GM19463 (cell line): ENCODE data around the gene B3GNT5.

Experiments
- ATAC-seq: cut with Tn5 transposase; IDR thresholded peaks from one replicate; pipeline ENCODE4 v1.9.1; 2021; ENCODE audit warnings: mild to moderate bottlenecking, moderate library complexity; ENCODE audit not compliant: unreplicated experiment

The B3GNT5 gene, protein sequence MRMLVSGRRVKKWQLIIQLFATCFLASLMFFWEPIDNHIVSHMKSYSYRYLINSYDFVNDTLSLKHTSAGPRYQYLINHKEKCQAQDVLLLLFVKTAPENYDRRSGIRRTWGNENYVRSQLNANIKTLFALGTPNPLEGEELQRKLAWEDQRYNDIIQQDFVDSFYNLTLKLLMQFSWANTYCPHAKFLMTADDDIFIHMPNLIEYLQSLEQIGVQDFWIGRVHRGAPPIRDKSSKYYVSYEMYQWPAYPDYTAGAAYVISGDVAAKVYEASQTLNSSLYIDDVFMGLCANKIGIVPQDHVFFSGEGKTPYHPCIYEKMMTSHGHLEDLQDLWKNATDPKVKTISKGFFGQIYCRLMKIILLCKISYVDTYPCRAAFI

DNA sequence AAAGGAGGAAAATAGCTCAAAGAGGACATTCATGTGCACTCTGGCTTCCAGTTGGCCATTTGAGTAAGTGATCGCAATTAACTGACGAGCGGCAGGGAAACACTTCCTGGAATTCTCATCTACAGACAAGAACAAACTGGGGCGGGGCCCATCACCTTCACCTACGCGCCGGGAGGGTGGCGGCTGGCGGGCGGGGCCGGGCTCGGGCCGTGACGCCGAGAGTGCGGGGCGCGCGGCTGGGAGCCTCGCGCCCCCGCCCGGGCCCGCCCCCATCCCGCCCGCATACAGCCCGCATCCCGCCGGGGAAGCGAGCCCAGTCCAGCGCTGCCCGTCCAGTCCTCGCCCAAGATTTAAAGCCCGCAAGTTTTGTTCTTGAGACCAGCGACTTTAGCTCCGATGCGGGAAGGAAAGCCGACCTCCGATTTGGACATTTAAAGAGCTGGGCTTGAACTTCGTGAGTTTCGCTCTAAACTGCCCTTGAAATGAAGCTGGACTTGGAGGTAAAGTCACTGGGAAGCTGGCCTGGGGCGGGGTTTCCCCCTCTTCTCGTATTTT lies at the start of gene B3GNT5:
Gene B3GNT5 (plus strand): TSS at position 281 of the 555 bp plus-strand sequence. CDS start 16,546 bp downstream, outside the sequence.
- no peak for ATAC-seq

DNA sequence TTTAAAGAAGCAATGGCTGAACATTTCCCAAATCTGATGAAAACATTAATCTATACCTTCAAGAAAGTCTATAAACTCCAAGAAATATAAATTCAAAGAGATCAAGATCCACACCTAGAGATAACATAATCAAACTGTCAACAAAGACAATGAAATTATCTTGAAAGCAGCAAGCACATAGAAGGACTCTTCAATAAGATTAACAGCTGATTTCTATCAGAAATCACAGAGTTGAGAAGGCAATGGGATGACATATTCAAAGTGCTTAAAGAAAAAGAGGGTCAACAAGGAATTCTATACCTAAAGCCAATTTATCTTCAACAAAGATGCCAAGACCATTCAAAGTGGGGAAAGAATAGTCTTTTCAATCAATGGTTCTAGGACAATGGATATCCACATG lies 49.4 kb upstream of the B3GNT5 start:
- ATAC-seq = no peak

DNA sequence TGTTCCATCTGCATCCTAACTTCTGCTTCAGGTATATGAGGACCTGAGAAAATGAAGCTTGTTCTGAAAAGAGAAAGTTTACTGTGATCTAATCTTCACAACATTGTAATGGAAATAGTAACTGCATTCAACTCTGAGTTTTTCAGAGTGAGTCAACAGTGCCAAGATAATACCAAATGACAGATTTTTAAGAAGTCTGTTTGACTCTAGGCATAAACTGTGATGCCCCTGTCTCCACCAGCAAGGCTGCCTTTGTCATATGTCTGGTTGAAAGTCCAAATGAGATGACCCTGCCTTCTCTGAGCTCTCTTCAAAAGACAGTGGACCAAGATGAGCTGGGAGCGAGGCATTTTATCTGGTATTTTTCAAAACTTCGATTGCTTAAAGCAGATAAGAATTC lies 44.8 kb upstream of the B3GNT5 start:
- ATAC-seq = no peak

DNA sequence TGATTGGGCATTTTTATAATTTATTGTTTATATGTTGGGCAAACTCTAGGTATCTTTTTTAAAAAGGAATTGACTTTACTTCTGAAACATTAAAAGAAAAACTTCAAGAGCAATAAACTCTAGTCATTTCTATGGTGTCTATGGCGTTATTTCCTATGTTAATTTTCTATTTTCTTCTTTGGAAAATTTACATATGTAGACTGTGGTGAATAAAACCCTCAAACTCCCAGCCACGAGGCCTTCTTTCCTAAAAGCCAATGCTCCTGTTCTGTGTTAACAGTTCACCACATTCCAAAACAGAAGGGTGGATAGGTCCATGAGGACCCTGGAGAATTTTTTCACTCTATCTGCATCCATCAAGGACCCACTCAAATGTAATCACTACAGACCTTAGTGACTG lies 44.3 kb upstream of the B3GNT5 start:
- ATAC-seq = no peak

DNA sequence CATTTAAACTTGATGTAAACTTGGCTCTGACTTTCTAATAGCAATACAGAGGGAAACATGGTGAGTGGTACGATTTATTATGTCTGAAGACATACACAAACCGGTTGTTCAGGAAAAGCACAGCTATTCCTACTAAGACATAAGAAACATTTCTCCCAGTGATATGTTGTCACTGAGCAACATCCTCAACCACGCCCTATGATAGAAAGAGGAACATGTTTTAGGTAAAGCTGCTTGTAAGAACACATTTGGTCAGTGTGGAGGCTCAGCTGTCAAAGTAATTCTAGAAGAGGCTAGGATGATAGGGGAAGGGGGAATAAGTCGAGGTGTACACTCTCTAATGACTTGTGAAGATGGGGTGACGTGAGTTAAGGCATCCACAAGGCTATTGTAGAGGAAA lies 42.7 kb upstream of the B3GNT5 start:
- ATAC-seq = no peak

DNA sequence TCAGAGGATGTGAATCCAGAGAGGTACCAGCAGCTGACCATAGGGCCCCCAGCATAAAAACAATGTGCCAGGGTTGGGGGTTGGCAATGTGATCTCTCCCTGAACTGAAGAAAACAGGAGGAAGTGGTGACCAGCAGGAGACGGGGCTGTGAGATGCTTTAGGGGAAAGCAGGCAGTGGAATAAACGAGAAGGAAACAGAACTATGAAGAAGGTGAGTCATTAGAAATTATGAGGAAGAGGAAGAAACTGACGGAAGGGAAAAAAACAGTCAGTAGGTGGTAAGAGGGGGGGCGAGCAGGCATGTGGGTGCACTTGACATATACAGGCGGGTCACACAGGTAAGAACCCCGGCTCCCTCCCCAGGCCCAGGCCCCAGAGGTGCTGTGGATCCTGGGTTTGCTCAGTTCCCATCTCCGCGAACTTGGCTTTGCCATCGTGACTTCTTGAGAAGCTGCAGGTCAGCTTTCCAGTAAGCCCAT lies 42.2 kb upstream of the B3GNT5 start:
- no peak for ATAC-seq

DNA sequence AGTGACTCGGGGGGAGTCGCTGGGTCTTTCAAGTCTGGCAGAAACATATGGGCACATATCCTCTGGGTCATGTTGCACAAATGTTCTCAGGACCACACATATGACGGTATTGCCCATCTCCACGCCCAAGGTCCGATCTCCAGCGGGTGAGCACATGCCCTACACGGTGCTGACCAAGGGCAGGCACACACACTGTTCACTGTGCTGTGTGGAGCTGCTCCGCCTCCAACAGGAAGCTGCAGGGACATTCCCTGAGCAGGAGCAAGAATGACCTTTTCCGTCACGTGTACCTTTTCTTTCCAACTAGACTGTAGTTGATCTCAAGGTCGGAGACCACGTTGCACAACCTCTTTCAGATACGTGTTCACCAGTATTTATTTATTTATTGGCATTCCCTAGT lies 41.7 kb upstream of the B3GNT5 start:
- ATAC-seq = no peak

DNA sequence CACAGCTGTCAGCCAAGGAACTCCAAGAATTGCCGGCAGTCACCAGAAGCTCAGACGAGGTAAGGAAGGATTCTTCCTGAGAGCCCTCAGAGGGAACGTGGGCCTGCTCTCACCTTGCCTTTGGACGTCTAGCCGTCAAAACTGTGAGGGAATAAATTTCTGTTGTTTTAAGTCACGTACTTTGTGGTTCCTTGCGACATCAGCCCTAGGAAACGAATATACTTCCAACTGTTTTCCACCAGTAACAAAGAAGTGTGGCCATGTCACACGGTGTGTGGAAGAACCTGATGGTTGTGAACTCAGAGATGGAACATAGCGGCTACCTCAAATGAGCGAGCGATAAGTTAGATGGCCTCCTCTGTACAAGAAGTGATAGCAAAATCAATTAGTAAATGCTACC lies 41.0 kb upstream of the B3GNT5 start:
- ATAC-seq = no peak

DNA sequence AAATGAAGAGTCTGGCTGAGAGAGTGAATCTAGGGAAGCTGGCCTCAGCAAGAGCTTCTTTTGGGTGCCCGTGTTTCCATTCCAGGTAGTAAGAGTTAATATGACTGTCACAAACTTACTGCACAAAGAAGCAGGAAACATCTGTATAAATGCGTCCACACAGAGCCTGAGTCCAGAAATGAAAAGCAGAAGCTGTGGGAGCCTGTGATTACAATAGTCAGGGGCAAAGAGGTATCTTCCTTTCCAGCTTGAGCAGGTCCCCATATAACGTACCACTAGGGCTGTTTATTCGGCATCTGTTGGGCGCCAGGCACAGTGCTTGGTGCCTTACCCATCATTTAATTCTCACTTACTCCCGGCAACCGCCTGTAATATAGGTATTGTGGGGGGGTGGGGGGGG lies 40.5 kb upstream of the B3GNT5 start:
- ATAC-seq = no peak

DNA sequence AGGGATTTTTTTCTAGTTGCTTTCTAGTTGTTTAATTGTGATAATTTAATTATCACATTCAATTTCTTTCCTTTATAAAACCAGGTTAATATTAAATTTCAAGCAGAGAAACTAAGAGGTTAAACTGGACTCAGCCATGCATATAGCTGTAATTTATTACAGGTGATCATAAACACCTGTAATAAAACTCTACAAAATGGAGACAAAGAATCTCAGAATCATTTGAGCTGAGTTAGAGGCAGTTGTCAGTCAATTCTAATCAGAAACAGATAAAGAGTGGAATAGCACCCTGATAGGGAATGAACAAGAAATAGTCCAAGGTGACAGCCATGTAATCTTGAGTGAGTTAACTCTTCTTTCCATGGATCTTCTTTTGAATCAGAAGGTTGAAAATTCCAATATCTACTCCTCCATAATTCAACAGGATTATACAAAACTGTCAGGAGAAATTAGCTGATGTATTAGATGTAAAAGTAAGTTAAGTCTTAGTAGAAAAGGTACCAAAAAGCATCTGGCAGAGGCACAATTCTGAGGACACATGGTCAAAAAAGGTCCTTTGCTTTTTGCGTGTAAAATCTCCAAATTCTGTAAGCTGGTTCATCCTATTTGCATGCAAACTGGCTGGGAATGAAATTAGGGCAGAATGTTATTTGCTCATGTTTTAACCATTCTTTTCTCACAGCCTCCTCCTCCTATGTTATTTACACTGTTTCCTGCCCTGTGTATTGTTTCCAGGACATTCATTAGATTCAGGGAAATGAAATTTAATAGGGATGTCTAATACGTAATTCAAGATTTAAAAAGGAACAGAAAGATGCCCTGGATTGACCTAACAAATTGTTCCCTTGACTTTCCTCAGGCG lies 39.4 kb upstream of the B3GNT5 start:
- ATAC-seq = no peak

DNA sequence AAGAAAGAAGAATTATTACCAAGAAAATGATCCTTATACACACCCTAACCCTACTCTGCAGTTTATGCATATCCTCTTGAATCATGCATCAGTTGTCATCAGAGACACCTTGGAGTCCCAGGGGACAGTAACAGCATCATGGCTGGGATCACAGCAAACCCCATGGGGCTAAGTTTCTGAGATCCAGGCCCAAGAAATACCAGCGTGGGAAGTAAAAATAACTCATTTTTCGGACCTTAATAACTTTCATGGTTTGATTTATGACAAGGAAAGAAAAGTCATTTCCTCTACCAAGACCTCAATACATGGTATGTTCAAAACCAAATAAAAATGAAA lies 38.8 kb upstream of the B3GNT5 start:
- ATAC-seq = no peak

DNA sequence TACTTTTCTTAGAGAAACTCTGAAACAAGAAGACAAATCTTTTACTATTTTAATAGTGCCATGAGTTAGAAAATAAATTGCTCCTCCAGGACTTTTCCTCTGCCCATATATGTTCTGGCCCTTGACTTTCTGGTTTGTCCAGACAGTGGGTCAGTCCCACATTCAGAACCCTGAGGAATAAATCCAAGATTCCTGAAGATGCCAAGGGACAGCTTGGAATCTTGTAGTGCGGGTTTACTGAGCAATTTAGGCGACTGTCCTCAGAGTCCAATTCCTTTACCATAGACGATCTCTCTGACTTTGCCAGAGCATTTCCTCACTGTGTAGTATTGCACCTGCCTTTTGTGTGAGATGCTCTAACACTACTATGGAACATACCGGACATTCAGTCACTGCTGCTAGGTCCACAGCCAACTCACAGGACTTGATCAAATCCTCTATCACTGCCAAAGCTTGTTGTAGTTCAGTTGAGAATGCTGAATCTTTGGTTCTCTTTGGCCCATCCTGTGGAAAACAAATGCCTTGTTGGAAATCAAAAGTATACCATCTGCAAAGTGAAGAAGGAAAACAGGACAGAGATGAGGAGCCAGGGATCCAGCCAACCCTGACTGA lies 37.4 kb upstream of the B3GNT5 start:
- ATAC-seq = no peak

DNA sequence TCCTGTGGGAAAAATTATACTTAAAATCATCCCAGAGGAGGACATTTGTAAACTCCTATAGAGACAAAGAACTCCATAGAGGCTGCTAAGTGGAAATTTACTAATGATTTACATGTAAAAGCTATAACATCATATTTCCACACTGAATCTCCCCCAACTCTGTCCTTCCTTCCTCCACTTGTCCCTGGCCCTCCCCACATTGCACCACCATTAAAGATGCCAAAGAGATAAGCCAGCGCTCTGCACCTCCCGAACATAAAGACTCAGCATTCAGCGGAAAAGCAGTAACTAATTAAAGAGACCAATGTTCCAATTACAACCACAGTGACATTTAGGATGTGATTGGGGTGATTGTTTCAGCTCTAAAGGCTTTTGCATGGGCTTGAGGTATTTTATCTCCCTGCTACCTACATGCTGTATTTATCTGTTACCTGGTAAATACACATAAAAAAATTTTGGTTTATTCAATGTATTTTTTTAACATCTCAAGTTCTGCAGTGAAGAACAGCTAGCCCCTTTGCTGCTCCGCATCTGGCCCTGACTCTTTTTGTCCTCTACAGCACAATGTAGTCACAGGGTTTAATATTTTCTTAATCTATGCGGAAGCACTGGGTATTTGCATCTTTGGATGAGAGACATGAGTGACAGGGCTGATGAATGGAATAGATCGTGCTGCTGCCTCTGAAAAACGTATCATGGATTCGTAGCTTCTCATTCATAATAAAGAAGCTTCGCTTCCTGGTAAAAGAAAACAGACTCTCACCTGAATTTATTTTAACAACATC lies 35.3 kb upstream of the B3GNT5 start:
- ATAC-seq = no peak

DNA sequence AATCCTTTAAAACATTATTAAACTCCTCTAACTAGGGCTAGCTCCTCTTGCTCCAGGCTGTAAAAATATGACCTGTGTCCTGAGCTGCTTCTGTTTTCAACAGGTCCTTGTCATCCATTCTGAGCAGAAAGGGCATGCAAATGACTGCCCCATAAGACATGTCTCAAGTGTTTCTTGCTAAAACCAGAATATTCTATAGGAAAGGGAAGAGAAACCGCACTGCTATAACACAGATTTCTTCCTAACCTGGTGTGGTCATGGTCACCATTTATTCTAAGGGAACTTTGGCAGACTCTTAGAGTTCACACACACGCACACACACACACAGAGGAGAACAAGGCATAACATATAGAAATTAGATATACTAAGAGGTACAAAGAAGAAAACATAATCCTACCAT lies 34.2 kb upstream of the B3GNT5 start:
- ATAC-seq = no peak

DNA sequence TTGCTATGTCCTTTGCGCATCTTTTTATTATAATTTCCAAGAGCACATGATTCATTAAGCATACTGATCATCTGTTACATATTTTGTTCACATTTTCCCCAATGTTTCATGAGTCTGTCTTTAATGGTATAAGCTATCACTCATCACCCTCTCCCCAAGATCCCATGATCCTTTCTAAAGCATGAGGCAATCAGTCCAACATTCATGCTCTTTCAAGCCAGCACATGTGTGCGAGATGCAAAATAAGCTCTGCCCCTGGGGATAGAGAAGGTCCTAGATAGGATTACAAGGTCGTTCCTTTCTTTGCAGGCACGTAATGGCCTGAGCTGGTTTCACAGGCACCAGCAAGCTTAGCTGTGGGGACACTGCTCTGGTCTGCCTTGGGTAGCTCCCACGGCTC lies 32.2 kb upstream of the B3GNT5 start:
- ATAC-seq = no peak

DNA sequence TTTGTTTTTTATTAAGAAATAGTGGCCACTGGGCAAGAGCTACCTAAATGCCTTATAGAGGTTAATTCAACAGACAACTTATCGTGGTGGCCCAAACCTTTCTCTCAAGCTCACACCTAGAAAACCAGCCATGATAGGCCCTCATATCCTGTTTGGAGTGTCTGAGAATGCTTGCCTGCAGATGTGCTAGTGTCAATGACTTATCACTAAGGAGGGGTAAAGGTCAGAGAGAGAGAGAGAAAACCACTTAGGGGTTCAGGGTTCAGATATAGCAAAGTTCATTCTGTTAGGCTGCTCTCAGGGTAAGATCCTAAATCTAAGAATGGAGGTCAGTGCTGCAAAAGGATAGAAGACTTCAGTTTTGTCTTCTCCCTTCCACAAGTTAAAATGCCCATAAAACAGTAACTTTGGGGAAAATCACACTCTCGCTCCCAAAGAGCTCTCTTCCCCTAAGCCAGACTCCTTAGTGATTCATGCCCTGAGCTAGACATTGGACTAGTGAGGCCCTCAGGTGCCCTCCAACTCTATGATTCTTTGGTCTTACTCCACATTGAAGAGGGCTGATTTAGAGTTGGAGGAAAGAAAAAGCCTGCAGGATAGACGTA lies 30.3 kb upstream of the B3GNT5 start:
- no peak for ATAC-seq

DNA sequence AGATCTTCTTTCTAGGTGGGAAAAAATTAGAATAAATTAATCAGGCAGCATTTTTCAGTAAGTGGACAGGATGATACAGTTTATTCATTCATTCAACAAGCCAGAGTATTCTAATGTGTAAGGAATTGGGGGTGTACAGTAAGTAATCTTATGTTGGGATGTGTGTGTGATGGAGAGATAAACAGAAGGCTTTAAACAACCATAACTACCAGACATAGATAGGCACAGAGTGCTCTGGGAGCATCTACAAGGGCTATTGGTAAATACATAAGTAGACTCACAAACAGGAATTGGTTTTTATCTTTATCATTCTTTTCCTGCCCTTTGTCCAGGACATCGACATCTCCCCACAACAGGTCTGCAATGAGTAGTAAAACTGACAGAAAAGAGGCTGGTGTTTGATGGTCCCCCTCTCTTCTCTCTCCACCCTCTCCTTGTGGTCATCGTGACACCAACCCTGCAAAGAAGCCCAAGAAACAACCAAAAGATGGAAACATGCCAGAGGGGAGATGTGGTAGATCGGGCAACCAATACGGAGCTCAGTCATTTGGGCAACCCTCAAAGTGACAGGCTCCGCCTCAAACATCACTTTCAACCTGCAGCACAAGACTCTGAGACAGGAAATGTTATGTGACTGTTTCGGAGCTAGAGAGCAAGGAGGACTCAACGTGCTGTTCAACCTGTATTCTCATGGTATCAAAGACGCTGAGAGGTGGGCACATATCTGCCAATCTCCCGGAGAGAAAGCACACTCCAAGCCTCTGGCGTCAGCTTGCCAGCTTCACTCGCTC lies 28.7 kb upstream of the B3GNT5 start:
- ATAC-seq = no peak

DNA sequence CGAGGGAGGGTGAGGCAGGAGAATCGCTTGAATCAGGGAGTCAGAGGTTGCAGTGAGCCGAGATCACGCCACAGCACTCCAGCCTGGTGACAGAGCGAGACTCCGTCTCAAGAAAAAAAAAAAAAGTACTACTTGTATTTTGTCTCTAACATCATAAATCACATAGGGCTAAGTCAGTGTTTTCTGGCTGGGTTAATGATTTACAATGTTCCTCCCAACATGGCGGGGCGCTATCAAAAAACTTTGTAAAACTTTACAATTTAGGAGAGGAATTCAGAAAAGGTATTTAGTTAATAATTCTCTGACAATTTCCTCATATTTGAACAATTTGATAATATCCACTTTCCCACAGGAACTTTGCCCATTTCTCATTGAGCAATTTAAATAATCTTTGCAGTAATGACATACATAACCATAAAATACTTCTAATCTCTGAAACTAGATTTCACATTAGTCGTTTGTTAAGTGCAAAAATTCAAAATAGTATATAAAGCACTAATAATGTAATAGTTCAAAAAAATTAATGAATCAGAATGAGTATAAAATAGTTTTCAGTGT lies 26.6 kb upstream of the B3GNT5 start:
- ATAC-seq = no peak

DNA sequence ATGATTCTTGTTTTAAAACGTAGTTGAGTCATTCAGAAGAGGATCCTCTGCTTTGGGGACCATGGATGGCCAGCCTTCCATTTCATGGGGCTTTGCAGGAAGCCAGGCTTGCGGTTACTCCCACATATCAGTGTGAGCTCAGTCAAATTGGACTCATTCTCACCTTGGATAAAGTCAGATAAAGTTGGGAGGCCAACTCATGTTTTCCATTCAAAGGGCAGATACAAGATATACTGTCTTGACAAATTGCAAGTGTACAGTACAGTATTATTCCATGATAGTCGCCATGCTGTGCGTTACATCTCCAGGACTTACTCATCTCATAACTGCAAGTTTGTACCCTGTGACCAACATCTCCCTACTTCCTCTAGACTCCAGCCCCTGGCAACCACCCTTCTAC lies 25.5 kb upstream of the B3GNT5 start:
- ATAC-seq = no peak
